ENCODE data around the gene MBNL2. TPM values are rescaled to one million over a fixed set of nuclear protein-coding genes. Genes with fewer than 3 reads are reported as not detected.

MBNL2 gene
- total RNA-seq, 1 experiment from 2014 or later, result 0.17 TPM

GRCh38 chr13:97243915-97244781 lies 22.0 kb downstream of the MBNL2 start:
- Histone ChIP-seq H3T11ph (ENCODE audit: low read length) (no peak overlapping the region), H2BK12ac (ENCODE audit: insufficient read length, low read depth, low read length) (no peak overlapping the region), H3K56ac (ENCODE audit: insufficient read length, low read depth, low read length) (no peak overlapping the region), H2BK15ac (ENCODE audit: low read depth, low read length) (no peak overlapping the region), H2AK5ac (ENCODE audit: insufficient read length, low read length) (no peak overlapping the region), H2BK5ac (ENCODE audit: insufficient read length, low read length) (no peak overlapping the region), H4K8ac (replicated peaks; ENCODE audit: insufficient read length, low read depth, low read length) (no peak overlapping the region), H3K9ac (ENCODE audit: extremely low read depth, insufficient read length, low read length) (no peak overlapping the region), H2AFZ (ENCODE audit: low read length) (no peak overlapping the region), H4K91ac (ENCODE audit: insufficient read length, low read depth, low read length) (no peak overlapping the region), H2BK20ac (ENCODE audit: low read depth, low read length, poor library complexity, severe bottlenecking) (no peak overlapping the region), H3K79me2 (ENCODE audit: insufficient read depth, low read length) (no peaks in the 10 kb centered on the region), H3K18ac (ENCODE audit: insufficient read length, low read depth, low read length) (no peak overlapping the region), H3K79me1 (ENCODE audit: insufficient read depth, low read depth, low read length, poor library complexity, severe bottlenecking) (no peaks in the 10 kb centered on the region), H3K4me2 (ENCODE audit: insufficient read depth, insufficient read length, low read length) (no peak overlapping the region), H3K23me2 (ENCODE audit: insufficient read length, low read depth, low read length, poor library complexity, severe bottlenecking) (no peaks in the 10 kb centered on the region), H3K4ac (ENCODE audit: low read depth, low read length) (no peak overlapping the region), H3K27me3 (ENCODE audit: insufficient read depth, low read length) (no peaks in the 10 kb centered on the region; the same call in 1 of the 2 replicates), H3K14ac (ENCODE audit: insufficient read depth, low read length) (no peak overlapping the region), H3K23ac (ENCODE audit: insufficient read length, low read depth, low read length) (no peak overlapping the region), H3K9me3 (ENCODE audit: control insufficient read depth, low read depth, low read length) (no peaks in the 10 kb centered on the region), H4K5ac (ENCODE audit: insufficient read length, low read depth, low read length) (no peak overlapping the region), H4K20me1 (ENCODE audit: control insufficient read depth, insufficient read depth, insufficient read length) (no peaks in the 10 kb centered on the region), H3K4me1 (ENCODE audit: insufficient read depth, low read length) (peaks cover 11% of the 10 kb centered on the region; the same call in 1 of the 2 replicates), H2BK120ac (ENCODE audit: low read depth, low read length, poor library complexity, severe bottlenecking) (no peak overlapping the region), H3K27ac (ENCODE audit: insufficient read length, low read depth, low read length) (no peak overlapping the region)
- no peaks in the 10 kb centered on the region for H3K36me3 Mint-ChIP-seq (ENCODE audit: insufficient read depth in 1 of 3, low read depth in 3 of 3)
- TF ChIP-seq, protein P1, sequence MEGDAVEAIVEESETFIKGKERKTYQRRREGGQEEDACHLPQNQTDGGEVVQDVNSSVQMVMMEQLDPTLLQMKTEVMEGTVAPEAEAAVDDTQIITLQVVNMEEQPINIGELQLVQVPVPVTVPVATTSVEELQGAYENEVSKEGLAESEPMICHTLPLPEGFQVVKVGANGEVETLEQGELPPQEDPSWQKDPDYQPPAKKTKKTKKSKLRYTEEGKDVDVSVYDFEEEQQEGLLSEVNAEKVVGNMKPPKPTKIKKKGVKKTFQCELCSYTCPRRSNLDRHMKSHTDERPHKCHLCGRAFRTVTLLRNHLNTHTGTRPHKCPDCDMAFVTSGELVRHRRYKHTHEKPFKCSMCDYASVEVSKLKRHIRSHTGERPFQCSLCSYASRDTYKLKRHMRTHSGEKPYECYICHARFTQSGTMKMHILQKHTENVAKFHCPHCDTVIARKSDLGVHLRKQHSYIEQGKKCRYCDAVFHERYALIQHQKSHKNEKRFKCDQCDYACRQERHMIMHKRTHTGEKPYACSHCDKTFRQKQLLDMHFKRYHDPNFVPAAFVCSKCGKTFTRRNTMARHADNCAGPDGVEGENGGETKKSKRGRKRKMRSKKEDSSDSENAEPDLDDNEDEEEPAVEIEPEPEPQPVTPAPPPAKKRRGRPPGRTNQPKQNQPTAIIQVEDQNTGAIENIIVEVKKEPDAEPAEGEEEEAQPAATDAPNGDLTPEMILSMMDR (conservative IDR thresholded peaks at IDR 0.05), result no peak
- no peaks in the 10 kb centered on the region for H3K9me3 Mint-ChIP-seq
- no CpG with 5 or more reads among the region's 8 CpGs for WGBS (ENCODE audit: extremely low coverage, insufficient read length, low lambda C conversion rate)
- no peak for DNase-seq
- H3K4me3 Mint-ChIP-seq, result no peak overlapping the region
- no peak overlapping the region for H3K27ac Mint-ChIP-seq
- peaks cover 76% of the 10 kb centered on the region for H3K27me3 Mint-ChIP-seq (ENCODE audit: low read depth)
- peaks cover 24 to 28% of the 10 kb centered on the region in 2 experiments for H3K4me1 Mint-ChIP-seq

Measured in H9 (cell line).